Loucy (cell line): ENCODE data around the gene KNL1.

Experiments
- EZH2phosphoT487 ChIP-seq: fragments of 200-600 bp; IDR thresholded peaks from 2 replicates; pipeline ENCODE4 v1.6.1; 2018; ENCODE audit warnings: antibody characterized with exemption, mild to moderate bottlenecking, moderate library complexity, borderline replicate concordance
- TF ChIP-seq, protein P1 (sequence below): fragments of 200-600 bp; sonication (generic); conservative IDR thresholded peaks from 2 replicates; pipeline ENCODE4 v1.5.1; 2014; ENCODE audit warnings: mild to moderate bottlenecking, antibody characterized with exemption, low read length

DNA sequence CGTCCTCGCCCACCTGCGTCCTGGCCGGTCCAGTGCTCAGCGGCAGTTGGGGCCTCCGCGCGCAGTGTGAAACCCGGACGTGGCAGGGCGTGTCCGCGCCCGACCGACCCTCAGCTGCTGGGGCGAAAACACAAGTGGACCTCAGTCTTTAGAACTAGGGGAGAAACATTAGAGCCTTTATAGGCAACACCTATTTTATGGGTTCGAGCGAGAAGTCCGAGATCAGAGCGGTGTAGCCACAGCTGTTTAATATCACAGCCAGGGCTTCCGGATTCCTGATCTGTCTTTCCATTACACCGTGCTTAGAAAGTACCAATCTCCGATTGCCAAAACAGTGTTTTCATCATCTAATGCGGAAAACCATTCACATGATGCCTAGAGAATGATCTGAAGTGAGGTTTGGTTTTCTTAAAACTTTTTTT, 101.4 kb downstream of the KNL1 start:
- TF ChIP-seq, protein P1, sequence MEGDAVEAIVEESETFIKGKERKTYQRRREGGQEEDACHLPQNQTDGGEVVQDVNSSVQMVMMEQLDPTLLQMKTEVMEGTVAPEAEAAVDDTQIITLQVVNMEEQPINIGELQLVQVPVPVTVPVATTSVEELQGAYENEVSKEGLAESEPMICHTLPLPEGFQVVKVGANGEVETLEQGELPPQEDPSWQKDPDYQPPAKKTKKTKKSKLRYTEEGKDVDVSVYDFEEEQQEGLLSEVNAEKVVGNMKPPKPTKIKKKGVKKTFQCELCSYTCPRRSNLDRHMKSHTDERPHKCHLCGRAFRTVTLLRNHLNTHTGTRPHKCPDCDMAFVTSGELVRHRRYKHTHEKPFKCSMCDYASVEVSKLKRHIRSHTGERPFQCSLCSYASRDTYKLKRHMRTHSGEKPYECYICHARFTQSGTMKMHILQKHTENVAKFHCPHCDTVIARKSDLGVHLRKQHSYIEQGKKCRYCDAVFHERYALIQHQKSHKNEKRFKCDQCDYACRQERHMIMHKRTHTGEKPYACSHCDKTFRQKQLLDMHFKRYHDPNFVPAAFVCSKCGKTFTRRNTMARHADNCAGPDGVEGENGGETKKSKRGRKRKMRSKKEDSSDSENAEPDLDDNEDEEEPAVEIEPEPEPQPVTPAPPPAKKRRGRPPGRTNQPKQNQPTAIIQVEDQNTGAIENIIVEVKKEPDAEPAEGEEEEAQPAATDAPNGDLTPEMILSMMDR = no peak
- TF ChIP-seq EZH2phosphoT487 = no peak
